ELF-1 (cell line): Measurements from ENCODE around the gene FAM120A.
"Not testable (repeated sequence)": the region's sequence is repeated elsewhere in the genome, so short reads cannot be mapped to it uniquely, and the experiment has no call there.

ENCODE experiments used
- DNase-seq: peaks from one replicate; pipeline ENCODE4 v3.0.0-alpha.2; 2016; ENCODE audit warnings: low read depth, low spot score

FAM120A gene, protein sequence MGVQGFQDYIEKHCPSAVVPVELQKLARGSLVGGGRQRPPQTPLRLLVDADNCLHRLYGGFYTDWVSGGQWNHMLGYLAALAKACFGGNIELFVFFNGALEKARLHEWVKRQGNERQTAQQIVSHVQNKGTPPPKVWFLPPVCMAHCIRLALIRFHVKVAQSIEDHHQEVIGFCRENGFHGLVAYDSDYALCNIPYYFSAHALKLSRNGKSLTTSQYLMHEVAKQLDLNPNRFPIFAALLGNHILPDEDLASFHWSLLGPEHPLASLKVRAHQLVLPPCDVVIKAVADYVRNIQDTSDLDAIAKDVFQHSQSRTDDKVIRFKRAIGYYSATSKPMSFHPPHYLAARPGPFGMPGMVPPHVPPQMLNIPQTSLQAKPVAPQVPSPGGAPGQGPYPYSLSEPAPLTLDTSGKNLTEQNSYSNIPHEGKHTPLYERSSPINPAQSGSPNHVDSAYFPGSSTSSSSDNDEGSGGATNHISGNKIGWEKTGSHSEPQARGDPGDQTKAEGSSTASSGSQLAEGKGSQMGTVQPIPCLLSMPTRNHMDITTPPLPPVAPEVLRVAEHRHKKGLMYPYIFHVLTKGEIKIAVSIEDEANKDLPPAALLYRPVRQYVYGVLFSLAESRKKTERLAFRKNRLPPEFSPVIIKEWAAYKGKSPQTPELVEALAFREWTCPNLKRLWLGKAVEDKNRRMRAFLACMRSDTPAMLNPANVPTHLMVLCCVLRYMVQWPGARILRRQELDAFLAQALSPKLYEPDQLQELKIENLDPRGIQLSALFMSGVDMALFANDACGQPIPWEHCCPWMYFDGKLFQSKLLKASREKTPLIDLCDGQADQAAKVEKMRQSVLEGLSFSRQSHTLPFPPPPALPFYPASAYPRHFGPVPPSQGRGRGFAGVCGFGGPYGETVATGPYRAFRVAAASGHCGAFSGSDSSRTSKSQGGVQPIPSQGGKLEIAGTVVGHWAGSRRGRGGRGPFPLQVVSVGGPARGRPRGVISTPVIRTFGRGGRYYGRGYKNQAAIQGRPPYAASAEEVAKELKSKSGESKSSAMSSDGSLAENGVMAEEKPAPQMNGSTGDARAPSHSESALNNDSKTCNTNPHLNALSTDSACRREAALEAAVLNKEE

DNA sequence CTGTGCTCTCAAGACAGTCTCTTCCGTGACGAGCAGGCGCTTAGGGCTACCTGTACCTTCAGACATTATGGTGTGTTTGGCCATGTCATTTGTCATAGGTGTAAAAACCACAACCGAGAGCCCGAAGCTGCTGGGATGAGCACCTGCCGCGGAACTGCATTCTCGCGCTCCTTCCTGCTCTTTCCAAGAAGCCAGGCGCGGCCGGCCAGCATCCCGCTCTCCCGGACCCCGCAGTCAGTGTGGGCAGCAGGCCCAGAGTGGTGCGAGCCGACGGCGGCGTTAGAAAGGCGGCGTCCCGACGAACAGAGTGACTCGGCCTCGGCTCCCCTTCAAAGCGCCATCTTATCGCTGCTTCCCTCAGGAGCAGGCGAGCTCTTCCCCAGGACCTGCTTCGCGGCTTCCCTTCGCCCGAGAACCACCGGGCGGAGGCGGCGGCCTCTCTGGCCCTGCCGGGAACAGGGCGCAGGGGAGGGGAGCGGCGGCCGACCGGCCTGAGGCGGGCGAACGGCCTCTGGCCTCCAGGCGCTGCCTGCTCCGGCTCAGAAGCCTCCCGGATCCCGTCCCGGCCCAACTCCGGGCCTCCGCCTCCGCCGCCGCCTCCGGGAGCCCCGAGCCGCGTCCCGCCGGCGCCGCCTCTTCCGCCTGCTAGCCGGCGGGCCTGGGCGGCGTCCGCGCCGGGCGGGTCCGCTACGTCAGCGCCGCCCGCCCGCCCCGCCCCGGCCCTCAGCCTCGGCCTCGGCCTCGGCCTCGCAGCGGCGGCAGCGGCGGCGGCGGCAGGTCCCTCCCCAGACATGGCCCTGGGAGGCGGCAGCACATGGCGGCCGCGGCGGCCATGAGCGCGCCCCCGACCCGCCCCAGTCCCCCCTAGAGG, at the start of gene FAM120A:
Gene FAM120A, plus strand, starts transcription at position 741 of the 871 bp plus-strand sequence. CDS start 231 bp downstream, outside the sequence.
- DNase-seq = peak; percentile 77

- DNase-seq = no peak
These were observed 45.1 kb upstream of the FAM120A start for GRCh38 chr9:93406371-93406770.

DNA sequence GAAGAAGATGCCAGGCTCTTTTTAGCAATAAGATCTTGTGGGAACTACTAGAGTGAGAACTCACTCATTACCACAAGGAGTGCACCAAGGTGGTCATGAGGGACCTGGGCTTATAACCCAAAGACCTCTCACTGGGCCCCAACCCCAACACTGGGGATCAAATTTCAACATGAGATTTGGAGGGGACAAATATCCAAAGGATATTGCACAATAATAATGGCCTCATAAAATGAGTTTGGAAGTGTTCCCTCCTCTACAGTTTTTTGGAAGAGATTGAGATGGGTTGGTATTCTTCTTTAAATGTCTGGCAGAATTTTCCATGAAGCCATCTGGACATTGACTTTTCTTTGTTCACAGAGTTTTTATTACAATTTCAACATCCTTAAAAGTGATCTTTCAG, 38.0 kb upstream of the FAM120A start:
- no peak for DNase-seq

GRCh38 chr9:93415176-93415690, 36.3 kb upstream of the FAM120A start:
- no peak for DNase-seq

DNA sequence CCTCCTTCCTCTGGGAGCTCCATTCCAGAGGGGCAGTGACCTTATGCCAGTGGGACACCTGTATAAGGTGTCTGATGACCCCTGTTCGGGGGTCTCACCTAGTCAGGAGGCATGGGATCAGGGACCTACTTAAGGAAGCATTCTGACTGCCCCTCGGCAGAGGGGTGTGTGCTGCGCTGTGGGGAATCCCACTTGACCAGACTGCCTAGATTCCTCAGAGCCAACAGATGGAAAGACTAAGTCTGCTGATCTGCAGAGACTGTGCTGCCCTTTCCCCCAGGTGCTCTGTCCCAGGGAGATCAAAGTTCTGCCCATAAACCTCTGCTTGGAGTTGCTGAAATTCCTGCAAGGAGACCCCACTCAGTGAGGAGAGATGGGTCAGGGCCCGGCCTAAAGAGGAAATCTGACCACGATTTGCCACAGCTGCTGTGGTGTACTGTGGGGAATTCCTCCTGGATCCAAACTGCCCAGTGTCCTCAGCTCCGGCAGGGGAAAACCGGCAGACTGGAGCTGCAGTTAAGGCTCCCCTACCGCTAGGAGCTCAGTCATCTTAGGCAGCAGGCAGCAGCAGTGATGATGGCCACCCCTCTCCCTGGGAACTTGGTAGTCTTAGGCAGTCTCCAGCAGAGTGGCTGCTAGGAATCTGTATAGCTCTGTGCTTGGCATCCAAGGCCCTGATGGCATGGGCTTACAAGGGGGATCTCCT, 34.8 kb upstream of the FAM120A start:
- peak; percentile 32 for DNase-seq

DNA sequence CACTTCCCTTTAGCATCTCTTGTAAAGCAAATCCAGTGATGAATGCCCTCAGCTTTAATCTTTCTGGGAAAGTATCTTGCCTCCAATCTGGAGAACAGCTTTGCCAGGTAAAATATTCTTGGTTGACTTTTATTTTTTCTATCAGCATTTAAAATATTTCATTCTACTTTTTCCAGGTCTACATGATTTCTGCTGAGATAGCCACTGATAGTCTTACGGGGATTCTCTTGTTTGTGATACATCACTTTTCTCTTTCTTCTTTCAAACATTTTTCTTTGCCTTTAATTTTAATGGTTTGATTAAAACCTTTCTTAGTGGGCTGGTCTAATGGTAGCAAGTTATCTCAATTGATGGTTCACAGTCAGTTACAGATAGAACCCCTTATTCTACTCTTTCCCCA, 33.9 kb upstream of the FAM120A start:
- no peak for DNase-seq

DNA sequence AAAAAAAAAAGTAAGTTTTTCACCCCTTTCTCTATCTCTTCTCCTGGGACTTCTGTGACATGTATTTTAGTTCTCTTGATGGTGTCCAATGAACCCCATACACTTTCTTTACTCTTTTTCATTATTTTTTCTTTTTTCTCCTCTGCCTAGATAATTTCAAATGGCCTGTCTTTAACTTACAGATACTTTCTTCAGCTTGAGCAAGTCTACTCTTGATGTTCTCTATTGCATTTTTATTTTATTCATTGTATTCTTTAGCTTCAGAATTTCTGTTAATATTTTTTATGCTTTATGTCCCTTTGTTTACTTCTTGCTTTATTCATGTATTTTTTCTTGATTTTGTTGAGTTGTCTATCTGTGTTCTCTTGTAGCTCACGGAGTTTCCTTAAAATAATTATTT, 32.5 kb upstream of the FAM120A start:
- DNase-seq = no peak

- DNase-seq = peak; percentile 13
These were observed 28.4 kb upstream of the FAM120A start for GRCh38 chr9:93422977-93423616.

GRCh38 chr9:93427655-93428379, 23.7 kb upstream of the FAM120A start:
- DNase-seq = peak; percentile 26

DNA sequence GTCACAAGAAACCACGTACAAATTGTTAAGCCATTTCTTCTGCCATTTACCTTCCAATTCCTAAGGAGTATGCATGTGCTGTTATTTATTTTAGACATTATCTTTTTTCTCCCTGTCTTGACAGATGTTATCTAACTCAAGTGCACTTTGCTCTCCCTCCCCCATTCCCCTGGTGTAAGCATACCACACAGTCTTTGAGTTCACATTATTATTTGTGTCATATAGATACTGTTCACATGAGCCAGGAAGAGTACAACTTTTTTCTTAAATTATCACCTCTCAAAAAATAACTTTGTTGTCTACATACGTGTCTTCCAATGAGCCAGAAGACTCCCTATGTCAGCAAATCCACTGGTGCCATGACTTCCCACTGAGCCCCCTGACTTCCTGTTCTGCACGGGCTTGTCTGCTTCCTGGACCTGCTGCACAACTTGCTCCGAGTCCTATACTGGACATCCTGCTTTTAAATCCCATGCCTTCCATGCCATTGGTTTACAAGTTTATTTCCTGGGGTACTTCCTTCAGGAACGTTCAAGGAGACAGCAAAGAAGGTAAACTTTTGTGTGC, 19.9 kb upstream of the FAM120A start:
- DNase-seq = no peak

DNA sequence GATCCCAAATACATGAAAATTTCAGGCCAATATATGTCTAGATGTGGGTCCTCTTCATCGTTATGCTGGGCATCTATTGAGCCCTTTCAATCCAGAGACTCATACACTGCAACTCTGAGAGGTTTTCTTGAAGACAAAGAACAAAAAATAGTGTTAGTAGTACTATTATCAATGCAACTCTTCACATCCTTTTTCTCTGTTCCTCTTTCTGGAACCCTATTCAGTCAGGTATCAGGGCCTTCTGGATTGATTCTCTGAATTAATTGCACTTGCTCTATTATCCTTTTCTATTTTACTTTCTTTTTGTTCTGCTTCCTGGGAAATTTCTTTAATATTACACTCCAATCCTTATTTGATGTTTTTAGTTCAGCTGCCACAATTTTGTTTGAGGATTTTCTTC, 18.5 kb upstream of the FAM120A start:
- no peak for DNase-seq

GRCh38 chr9:93434056-93434455, 17.4 kb upstream of the FAM120A start:
- DNase-seq = no peak

- peak; percentile 64 for DNase-seq
These were observed 16.1 kb upstream of the FAM120A start for GRCh38 chr9:93435386-93435785.

DNA sequence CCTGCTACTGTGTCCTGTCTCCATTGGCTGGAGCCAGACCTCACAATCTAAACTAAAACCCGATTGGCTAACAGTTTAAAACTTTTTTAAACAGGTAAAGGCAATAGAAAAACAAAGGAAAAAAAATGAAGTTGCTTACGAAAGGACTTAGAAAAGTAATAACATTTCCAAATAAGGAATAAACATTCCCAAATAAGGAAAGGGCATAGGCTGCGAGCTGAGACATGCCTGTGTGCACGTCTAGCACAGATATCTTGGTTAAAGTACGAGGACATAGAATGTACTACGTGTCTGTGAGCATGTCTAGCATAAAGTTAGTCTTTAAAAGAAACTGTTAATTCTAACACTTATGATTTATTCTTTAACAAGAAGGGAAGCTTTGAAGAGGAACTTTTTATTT, 15.3 kb upstream of the FAM120A start:
- DNase-seq = no peak

DNA sequence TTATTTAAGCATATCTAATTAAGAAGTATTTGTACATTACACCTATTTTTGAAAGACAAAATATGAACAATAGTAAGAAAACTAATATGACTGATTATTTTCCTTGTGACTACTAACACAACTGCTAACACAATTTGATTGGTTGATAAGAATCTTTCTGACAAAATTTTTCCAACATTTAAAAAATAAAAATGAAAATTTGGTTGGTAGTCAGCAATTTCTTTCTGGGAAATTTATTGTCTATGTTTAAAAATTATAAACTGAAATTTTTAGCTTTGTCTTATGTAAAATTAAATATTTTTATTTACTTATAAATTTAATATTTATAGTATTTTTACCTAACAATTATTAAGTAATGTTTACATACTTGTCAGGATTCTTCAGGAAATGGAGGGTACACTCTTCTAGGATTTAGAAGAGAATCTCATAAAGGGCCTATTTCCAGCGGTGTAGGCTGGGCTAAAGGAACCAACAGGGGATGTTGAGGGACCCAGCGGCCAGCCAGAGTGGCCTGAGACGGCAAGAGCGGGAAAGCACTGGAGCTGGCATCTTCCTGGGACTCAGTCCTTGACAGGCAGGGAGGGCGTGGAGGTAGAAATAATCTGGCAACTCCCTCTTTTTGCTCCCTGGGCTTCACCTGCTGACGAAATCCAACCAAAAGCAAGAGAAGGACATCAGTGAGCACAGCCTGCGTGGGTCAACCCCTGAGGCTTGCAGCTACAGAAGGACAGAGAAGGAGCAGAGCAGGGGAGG, 14.7 kb upstream of the FAM120A start:
- DNase-seq = peak; percentile 32

DNA sequence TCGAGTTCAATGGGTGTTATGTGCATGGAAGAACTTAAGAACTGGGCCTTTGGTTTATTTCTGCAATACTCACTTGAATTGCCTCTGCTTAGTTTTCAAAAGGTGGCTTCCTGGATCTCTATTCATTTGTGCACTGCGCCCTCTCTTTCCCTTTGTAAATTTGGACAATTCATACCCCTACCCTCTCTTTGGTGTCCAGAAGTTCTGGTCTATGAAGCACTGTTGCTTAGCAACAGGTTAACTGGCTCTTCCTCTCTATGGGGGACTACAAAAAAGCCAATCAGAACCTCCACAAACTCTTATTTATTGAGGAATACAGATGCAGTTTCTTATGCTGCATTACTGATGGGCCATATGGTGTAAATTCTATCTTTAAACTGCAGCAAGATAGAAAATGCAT, 13.5 kb upstream of the FAM120A start:
- DNase-seq = no peak

- DNase-seq = not testable (repeated sequence)
These were observed 12.2 kb upstream of the FAM120A start for GRCh38 chr9:93439301-93439700.
